Pancreas (tissue), 10 donors: Measurements from ENCODE around the gene COPZ2. TPM values are rescaled to one million over a fixed set of nuclear protein-coding genes. Genes with fewer than 3 reads are reported as not detected.
"Not testable (repeated sequence)": the region's sequence is repeated elsewhere in the genome, so short reads cannot be mapped to it uniquely, and the experiment has no call there.

Experiments used
- ATAC-seq, 4 donors: fragments of 200-7000 bp; cut with Tn5 transposase; one replicate each; pipeline versions ENCODE4 v1.8.0 to v1.9.1; 2020; ENCODE audit warnings: mild to moderate bottlenecking in 4 of 4, moderate library complexity in 4 of 4
- DNase-seq, 6 donors: peaks; one replicate each; pipeline ENCODE4 v3.0.0-alpha.2; 2020
- FAIRE-seq: peaks from 2 replicates; lab custom pipeline; 2012; peaks lifted over from hg19 to GRCh38; lab: Jason Lieb, UNC
- H3K27ac ChIP-seq, 4 donors: fragments of 200-600 bp; sonication (generic); 1 replicate in 3 of 4; 2 replicates in 1 of 4; pipeline versions ENCODE4 v1.5.0 to v1.8.0; 2020
- H3K27me3 ChIP-seq, 4 donors: fragments of 200-600 bp; one replicate each; pipeline ENCODE4 v1.8.0; 2021
- H3K36me3 ChIP-seq, 3 donors: fragments of 200-600 bp; sonication (generic) in 1 of 3; one replicate each; pipeline versions ENCODE4 v1.5.0 to v1.8.0; 2020 to 2021
- H3K4me1 ChIP-seq, 3 donors: fragments of 200-600 bp; one replicate each; pipeline ENCODE4 v1.8.0; 2021
- H3K4me3 ChIP-seq, 4 donors: fragments of 200-600 bp; sonication (generic) in 2 of 4; one replicate each; pipeline versions ENCODE4 v1.5.0 to v1.8.0; 2020 to 2021
- H3K9me3 ChIP-seq, 4 donors: fragments of 200-600 bp; one replicate each; pipeline ENCODE4 v1.8.0; 2021
- WGBS, 2 donors: extraction: QIAGEN DNeasy Blood & Tissue Kit; methylation state at CpG; one replicate each; pipeline ENCODE4 v1.1.7; 2013; 5-methylcytosine and 5-hydroxymethylcytosine counted together
- intact Hi-C, 3 donors: fragments of 100-400 bp; cut with DNase I; formaldehyde crosslinking; loops; one replicate each; pipeline versions ENCODE4 v1.11.1 to v1.14.2; 2022
- polyA plus RNA-seq, 2 donors: library from polyadenylated mRNA; stranded (reverse); fragments of 200-250 nt; gene quantifications; one replicate each; pipeline ENCODE4 v1.2.3, GENCODE V29; 2013
- total RNA-seq, 6 donors: library from RNA; stranded (reverse); fragmentation: NEBNext Ultra II Directional in 4 of 6; extraction: Animal tissue kit (Norgen Biotek cat#: 25700) in 4 of 6; gene quantifications; one replicate each; pipeline versions ENCODE4 v1.2.1 to v1.2.4, GENCODE V29; 2021 to 2023
- TF ChIP-seq, protein P1 (sequence below), 4 donors: fragments of 200-600 bp; sonication (generic) in 3 of 4; IDR thresholded peaks; one replicate each; pipeline versions ENCODE4 v1.5.0 to v1.8.0; 2021; ENCODE audit warnings: antibody characterized with exemption in 4 of 4
- donor health status: healthy with polysubstance abuse.
- donor health status: DM: no; HTN: no; CAD: no; lungs with moderate emphysema.
- donor health status: DM: no; HTN: no; CAD: no.
- donor health status: control.
- donor health status: control.
- donor health status: Bipolar disorder and iron deficiency.
- donor health status: DM: yes; HTN: yes; CAD: no.
- donor health status: DM: no; HTN: no; CAD: no.
- donor health status: DM: no; HTN: no; CAD: no.
- donor health status: DM: yes; HTN: yes; CAD: no.

The COPZ2 gene
- total and polyA plus RNA-seq, 8 donors, result 6.3 to 10.8 (median 9.3) TPM

DNA sequence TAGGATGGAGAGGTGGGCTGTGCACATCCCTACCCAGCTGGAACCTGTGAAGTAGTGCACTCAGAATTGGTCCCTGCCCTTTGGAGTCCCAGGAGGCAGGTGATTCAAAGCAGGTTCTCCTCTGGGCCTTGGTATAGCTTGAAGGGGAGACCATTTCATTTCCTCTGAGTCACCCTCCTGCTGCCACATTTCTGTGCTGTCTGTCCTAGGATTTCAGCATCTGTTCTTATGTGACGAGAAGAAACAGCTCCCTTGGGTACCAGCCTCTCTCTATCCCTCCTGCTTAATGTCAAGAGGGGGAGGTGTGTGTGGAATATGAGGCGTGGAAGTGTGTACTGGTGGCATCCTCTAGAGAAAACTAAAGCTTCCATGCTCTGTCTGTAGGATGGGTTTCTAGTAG, 5.6 kb upstream of the COPZ2 start:
- Histone ChIP-seq H3K4me1 (peaks cover 11 to 14% (median 12%) of the 10 kb centered on the region in 3 donors), H3K27me3 (no peaks in the 10 kb centered on the region), H3K4me3 (no peak overlapping the region), H3K9me3 (no peaks in the 10 kb centered on the region), H3K36me3 (no peaks in the 10 kb centered on the region), H3K27ac (no peak overlapping the region)
- no peak for FAIRE-seq
- ATAC-seq, result no peak
- TF ChIP-seq, protein P1, sequence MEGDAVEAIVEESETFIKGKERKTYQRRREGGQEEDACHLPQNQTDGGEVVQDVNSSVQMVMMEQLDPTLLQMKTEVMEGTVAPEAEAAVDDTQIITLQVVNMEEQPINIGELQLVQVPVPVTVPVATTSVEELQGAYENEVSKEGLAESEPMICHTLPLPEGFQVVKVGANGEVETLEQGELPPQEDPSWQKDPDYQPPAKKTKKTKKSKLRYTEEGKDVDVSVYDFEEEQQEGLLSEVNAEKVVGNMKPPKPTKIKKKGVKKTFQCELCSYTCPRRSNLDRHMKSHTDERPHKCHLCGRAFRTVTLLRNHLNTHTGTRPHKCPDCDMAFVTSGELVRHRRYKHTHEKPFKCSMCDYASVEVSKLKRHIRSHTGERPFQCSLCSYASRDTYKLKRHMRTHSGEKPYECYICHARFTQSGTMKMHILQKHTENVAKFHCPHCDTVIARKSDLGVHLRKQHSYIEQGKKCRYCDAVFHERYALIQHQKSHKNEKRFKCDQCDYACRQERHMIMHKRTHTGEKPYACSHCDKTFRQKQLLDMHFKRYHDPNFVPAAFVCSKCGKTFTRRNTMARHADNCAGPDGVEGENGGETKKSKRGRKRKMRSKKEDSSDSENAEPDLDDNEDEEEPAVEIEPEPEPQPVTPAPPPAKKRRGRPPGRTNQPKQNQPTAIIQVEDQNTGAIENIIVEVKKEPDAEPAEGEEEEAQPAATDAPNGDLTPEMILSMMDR (IDR thresholded peaks at IDR 0.05), result no peak
- intact Hi-C loops, result no loop called here
- 86 to 92% methylated on average over 2 of the region's 2 CpGs for WGBS, 2 donors
- no peak for DNase-seq

DNA sequence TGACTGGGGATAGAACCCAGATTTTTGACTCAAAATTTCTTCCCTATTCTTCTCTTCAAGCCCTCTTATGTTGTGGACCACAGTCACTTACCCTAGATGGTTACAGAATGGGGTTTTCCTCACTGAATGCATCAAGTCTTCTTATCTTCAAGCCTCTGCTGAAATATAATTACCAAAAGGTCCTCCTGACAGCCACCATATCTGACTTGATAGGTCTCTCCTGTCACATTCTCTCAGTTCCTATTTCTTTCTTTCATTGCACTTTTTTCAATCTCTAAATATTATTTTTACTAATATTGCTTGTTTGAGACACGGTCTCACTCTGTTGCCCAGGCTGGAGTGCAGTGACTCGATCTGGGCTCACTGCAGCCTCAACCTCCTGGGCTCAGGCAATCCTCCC, 1.1 kb upstream of the COPZ2 start:
- Histone ChIP-seq H3K36me3 (no peaks in the 10 kb centered on the region), H3K27me3 (no peaks in the 10 kb centered on the region), H3K9me3 (no peaks in the 10 kb centered on the region), H3K4me3 (no peak overlapping the region), H3K27ac (no peak overlapping the region), H3K4me1 (peaks cover 0 to 3% (median 0%) of the 10 kb centered on the region in 3 donors)
- 84 to 86% methylated on average over 2 of the region's 2 CpGs for WGBS, 2 donors
- no peak for DNase-seq
- TF ChIP-seq, protein P1 (IDR thresholded peaks at IDR 0.05), result no peak
- ATAC-seq, result no peak
- intact Hi-C loops, result no loop called here
- FAIRE-seq, result no peak

- intact Hi-C loops, result no loop called here
- no peak for FAIRE-seq
- TF ChIP-seq, protein P1 (IDR thresholded peaks at IDR 0.05), result no peak
- peak in 1 of 4 donors; percentile 6 for ATAC-seq
- Histone ChIP-seq H3K27ac (no peak overlapping the region), H3K4me3 (peak overlapping the region in 2 of 4 donors; percentile 58 to 74), H3K9me3 (no peaks in the 10 kb centered on the region), H3K4me1 (peaks cover 0 to 3% (median 0%) of the 10 kb centered on the region in 3 donors), H3K27me3 (no peaks in the 10 kb centered on the region), H3K36me3 (no peaks in the 10 kb centered on the region)
- no peak for DNase-seq
- WGBS, 2 donors, result 9 to 11% methylated on average over 16 to 19 of the region's 19 CpGs
Observed at GRCh38 chr17:48037838-48038323, 284 bp upstream of the COPZ2 start.

GRCh38 chr17:48036693-48037035, 933 bp downstream of the COPZ2 start:
- Histone ChIP-seq H3K27me3 (no peaks in the 10 kb centered on the region), H3K27ac (no peak overlapping the region), H3K36me3 (no peaks in the 10 kb centered on the region), H3K9me3 (no peaks in the 10 kb centered on the region), H3K4me1 (peaks cover 0 to 3% (median 0%) of the 10 kb centered on the region in 3 donors), H3K4me3 (peak overlapping the region; percentile 35 to 74 (median 46))
- FAIRE-seq (no peak), DNase-seq (no peak), ATAC-seq (no peak)
- TF ChIP-seq, protein P1 (IDR thresholded peaks at IDR 0.05), result no peak
- intact Hi-C loops, result no loop called here
- 41% methylated on average over 6 of the region's 6 CpGs for WGBS, 2 donors

DNA sequence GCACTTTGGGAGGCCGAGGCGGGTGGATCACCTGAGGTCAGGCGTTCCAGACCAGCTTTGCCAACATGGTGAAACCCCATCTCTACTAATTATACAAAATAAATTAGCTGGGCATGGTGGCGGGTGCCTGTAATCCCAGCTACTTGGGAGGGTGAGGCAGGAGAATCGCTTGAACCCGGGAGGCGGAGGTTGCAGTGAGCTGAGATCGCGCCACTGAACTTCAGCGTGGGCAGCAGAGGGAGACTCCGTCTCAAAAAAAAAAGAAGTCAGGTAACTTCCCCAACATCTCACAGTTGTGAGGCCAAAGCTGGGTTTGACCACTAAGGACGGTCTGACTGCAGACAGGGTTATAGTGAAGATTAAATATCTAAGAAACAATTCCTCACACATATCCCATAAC, 2.9 kb downstream of the COPZ2 start:
- H3K27me3 ChIP-seq, H3K9me3 ChIP-seq, H3K27ac ChIP-seq, H3K4me3 ChIP-seq, FAIRE-seq, H3K36me3 ChIP-seq, intact Hi-C loops, ATAC-seq, DNase-seq, H3K4me1 ChIP-seq: not testable (repeated sequence)
- WGBS, 2 donors, result 88 to 90% methylated on average over 12 of the region's 12 CpGs
